Mesenchymal stem cell (in vitro differentiated cells and primary cell): ENCODE measurements around the gene RERE.

ENCODE experiments used
- DNase-seq: peaks from one replicate; pipeline ENCODE4 v3.0.0-alpha.2; 2013
- H2AFZ ChIP-seq: one replicate; pipeline ENCODE4 v1.6.1; 2013; ENCODE audit warnings: low read depth, mild to moderate bottlenecking, control low read depth, inconsistent platforms, low read length, moderate library complexity
- H2AK5ac ChIP-seq: 2 replicates; pipeline ENCODE4 v1.6.1; 2013; ENCODE audit warnings: low read length, moderate library complexity, mild to moderate bottlenecking, inconsistent platforms; ENCODE audit not compliant: severe bottlenecking
- H2BK120ac ChIP-seq: one replicate; pipeline ENCODE4 v1.6.1; 2013; ENCODE audit warnings: low read depth, mild to moderate bottlenecking, inconsistent platforms, low read length, moderate library complexity
- H2BK12ac ChIP-seq, 2 experiments: one replicate each; pipeline ENCODE4 v1.6.1; 2013; ENCODE audit warnings: inconsistent platforms in 2 of 2, low read length in 2 of 2, mild to moderate bottlenecking in 2 of 2, moderate library complexity in 2 of 2, control low read depth in 1 of 2
- H2BK15ac ChIP-seq: one replicate; pipeline ENCODE4 v1.6.1; 2013; ENCODE audit warnings: mild to moderate bottlenecking, low read depth, inconsistent platforms; ENCODE audit not compliant: poor library complexity, severe bottlenecking
- H2BK5ac ChIP-seq: 2 replicates; pipeline ENCODE4 v1.6.1; 2013; ENCODE audit warnings: low read depth, mild to moderate bottlenecking, low read length, control low read depth, inconsistent platforms; ENCODE audit not compliant: poor library complexity, severe bottlenecking
- H3K14ac ChIP-seq, 2 experiments: one replicate each; pipeline ENCODE4 v1.6.1; 2013; ENCODE audit warnings: inconsistent platforms in 2 of 2, low read length in 2 of 2, control low read depth in 1 of 2, mild to moderate bottlenecking in 1 of 2, moderate library complexity in 1 of 2
- H3K18ac ChIP-seq, 2 experiments: one replicate each; pipeline ENCODE4 v1.6.1; 2013; ENCODE audit warnings: inconsistent platforms in 2 of 2, low read length in 2 of 2, control low read depth in 1 of 2, low read depth in 1 of 2, mild to moderate bottlenecking in 1 of 2
- H3K23ac ChIP-seq, 2 experiments: one replicate each; pipeline ENCODE4 v1.6.1; 2013; ENCODE audit warnings: inconsistent platforms in 2 of 2, low read length in 2 of 2, mild to moderate bottlenecking in 2 of 2, moderate library complexity in 2 of 2, control low read depth in 1 of 2
- H3K27ac ChIP-seq: 2 replicates; pipeline ENCODE4 v1.5.1; 2013; ENCODE audit warnings: mild to moderate bottlenecking, moderate library complexity, low read length, control low read depth, inconsistent platforms; ENCODE audit not compliant: poor library complexity, severe bottlenecking
- H3K27me3 ChIP-seq, 2 experiments: 2 replicates each; pipeline versions ENCODE4 v1.6.1 to v1.7.0; 2013; ENCODE audit warnings: low read length in 2 of 2, mild to moderate bottlenecking in 2 of 2, moderate library complexity in 2 of 2, control low read depth in 1 of 2, inconsistent platforms in 1 of 2; ENCODE audit not compliant: control insufficient read depth in 1 of 2, insufficient read depth in 1 of 2
- H3K36me3 ChIP-seq, 2 experiments: 2 replicates each; pipeline versions ENCODE4 v1.6.1 to v1.7.0; 2013; ENCODE audit warnings: low read length in 2 of 2, control low read depth in 1 of 2, inconsistent platforms in 1 of 2, low read depth in 1 of 2, mild to moderate bottlenecking in 1 of 2; ENCODE audit not compliant: insufficient read depth in 2 of 2, control insufficient read depth in 1 of 2
- H3K4ac ChIP-seq, 2 experiments: one replicate each; pipeline ENCODE4 v1.6.1; 2013; ENCODE audit warnings: inconsistent platforms in 2 of 2, low read length in 2 of 2, mild to moderate bottlenecking in 2 of 2, moderate library complexity in 2 of 2, control low read depth in 1 of 2, low read depth in 1 of 2
- H3K4me1 ChIP-seq: 2 replicates; pipeline ENCODE4 v1.6.1; 2013; ENCODE audit warnings: low read depth, low read length, control low read depth; ENCODE audit not compliant: control insufficient read depth, insufficient read depth
- H3K4me2 ChIP-seq: 2 replicates; pipeline ENCODE4 v1.6.1; 2013; ENCODE audit warnings: low read length, mild to moderate bottlenecking, inconsistent platforms; ENCODE audit not compliant: poor library complexity, severe bottlenecking
- H3K4me3 ChIP-seq, 2 experiments: 2 replicates each; pipeline versions ENCODE4 v1.5.1 to v1.7.0; 2013; ENCODE audit warnings: low read length in 2 of 2, mild to moderate bottlenecking in 2 of 2, control low read depth in 1 of 2, low read depth in 1 of 2; ENCODE audit not compliant: insufficient read depth in 1 of 2
- H3K79me1 ChIP-seq: replicated peaks from 2 replicates; pipeline ENCODE4 v1.6.1; 2013; ENCODE audit warnings: mild to moderate bottlenecking, control low read depth, low read length, inconsistent platforms; ENCODE audit not compliant: poor library complexity, severe bottlenecking
- H3K9ac ChIP-seq: 2 replicates; pipeline ENCODE4 v1.7.0; 2013; ENCODE audit warnings: mild to moderate bottlenecking, low read length, moderate library complexity
- H3K9me3 ChIP-seq: 2 replicates; pipeline ENCODE4 v1.7.0; 2013; ENCODE audit warnings: mild to moderate bottlenecking, low read length; ENCODE audit not compliant: control insufficient read depth
- H4K8ac ChIP-seq: one replicate; pipeline ENCODE4 v1.6.1; 2013; ENCODE audit warnings: inconsistent platforms, mild to moderate bottlenecking, low read length, moderate library complexity
- H4K91ac ChIP-seq: one replicate; pipeline ENCODE4 v1.6.1; 2013; ENCODE audit warnings: mild to moderate bottlenecking, low read length, inconsistent platforms
- WGBS: methylation state at CpG from one replicate; pipeline ENCODE4 v1.1.7; 2013; ENCODE audit warnings: mixed read lengths; 5-methylcytosine and 5-hydroxymethylcytosine counted together

The RERE gene

GRCh38 chr1:8565802-8566201 lies 251.6 kb downstream of the RERE start:
- Histone ChIP-seq H3K9me3 (no peaks in the 10 kb centered on the region), H3K4me2 (no peak overlapping the region), H2AFZ (no peak overlapping the region), H3K79me1 (peaks cover 20% of the 10 kb centered on the region), H3K14ac (no peak overlapping the region), H4K91ac (no peak overlapping the region), H2BK5ac (no peak overlapping the region), H2BK12ac (no peak overlapping the region), H4K8ac (no peak overlapping the region), H3K4ac (peak overlapping the region in 1 of 2 experiments; percentile 30), H2BK15ac (no peak overlapping the region), H3K9ac (no peak overlapping the region), H3K4me3 (no peak overlapping the region), H3K27me3 (no peaks in the 10 kb centered on the region), H2AK5ac (no peak overlapping the region), H3K27ac (no peak overlapping the region), H3K18ac (no peak overlapping the region), H3K4me1 (peaks cover 5% of the 10 kb centered on the region), H3K23ac (no peak overlapping the region), H3K36me3 (no peaks in the 10 kb centered on the region), H2BK120ac (no peak overlapping the region)
- DNase-seq, result no peak
- WGBS, result 95% methylated on average over 3 of the region's 3 CpGs

GRCh38 chr1:8563944-8564537 lies 253.4 kb downstream of the RERE start:
- Histone ChIP-seq H4K91ac (peak overlapping the region; percentile 3), H3K27me3 (no peaks in the 10 kb centered on the region), H3K4me2 (no peak overlapping the region), H3K4me3 (no peak overlapping the region), H2BK120ac (no peak overlapping the region), H2AFZ (no peak overlapping the region), H3K79me1 (peaks cover 21% of the 10 kb centered on the region), H4K8ac (no peak overlapping the region), H3K27ac (no peak overlapping the region), H3K23ac (no peak overlapping the region), H3K18ac (no peak overlapping the region), H3K9ac (no peak overlapping the region), H3K36me3 (no peaks in the 10 kb centered on the region), H3K4ac (no peak overlapping the region), H3K4me1 (peaks cover 7% of the 10 kb centered on the region), H3K14ac (no peak overlapping the region), H2BK12ac (peak overlapping the region in 1 of 2 experiments; percentile 7), H2AK5ac (no peak overlapping the region), H3K9me3 (no peaks in the 10 kb centered on the region), H2BK15ac (no peak overlapping the region), H2BK5ac (no peak overlapping the region)
- no peak for DNase-seq
- 72% methylated on average over 2 of the region's 2 CpGs for WGBS

GRCh38 chr1:8562881-8563865 lies 254.3 kb downstream of the RERE start:
- Histone ChIP-seq H3K18ac (peak overlapping the region in 1 of 2 experiments; percentile 50), H2AFZ (no peak overlapping the region), H2AK5ac (peak overlapping the region; percentile 69), H3K27me3 (no peaks in the 10 kb centered on the region), H3K14ac (no peak overlapping the region), H3K4me3 (peak overlapping the region in 1 of 2 experiments; percentile 26), H3K9me3 (no peaks in the 10 kb centered on the region), H2BK5ac (no peak overlapping the region), H2BK12ac (no peak overlapping the region), H3K23ac (no peak overlapping the region), H3K4me2 (no peak overlapping the region), H3K36me3 (no peaks in the 10 kb centered on the region), H3K9ac (peak overlapping the region; percentile 47), H2BK120ac (no peak overlapping the region), H3K4ac (no peak overlapping the region), H4K91ac (no peak overlapping the region), H3K27ac (peak overlapping the region; percentile 3), H3K4me1 (peaks cover 7% of the 10 kb centered on the region), H3K79me1 (peaks cover 22% of the 10 kb centered on the region), H2BK15ac (no peak overlapping the region), H4K8ac (no peak overlapping the region)
- WGBS, result no CpG with 5 or more reads among the region's 4 CpGs
- DNase-seq, result no peak

GRCh38 chr1:8562222-8562621 lies 255.2 kb downstream of the RERE start:
- Histone ChIP-seq H3K36me3 (no peaks in the 10 kb centered on the region), H3K4me2 (no peak overlapping the region), H3K27me3 (no peaks in the 10 kb centered on the region), H3K79me1 (peaks cover 19% of the 10 kb centered on the region), H2BK15ac (no peak overlapping the region), H3K4me3 (no peak overlapping the region), H3K9me3 (no peaks in the 10 kb centered on the region), H2BK12ac (no peak overlapping the region), H4K8ac (no peak overlapping the region), H3K23ac (no peak overlapping the region), H3K27ac (no peak overlapping the region), H3K4me1 (peaks cover 7% of the 10 kb centered on the region), H4K91ac (no peak overlapping the region), H2AK5ac (no peak overlapping the region), H3K9ac (no peak overlapping the region), H3K18ac (no peak overlapping the region), H2BK5ac (no peak overlapping the region), H3K4ac (no peak overlapping the region), H3K14ac (no peak overlapping the region), H2BK120ac (no peak overlapping the region), H2AFZ (no peak overlapping the region)
- no peak for DNase-seq
- no CpG with 5 or more reads among the region's 2 CpGs for WGBS
